Measurements from ENCODE around the gene ZNF420.
"Not testable (repeated sequence)": the region's sequence is repeated elsewhere in the genome, so short reads cannot be mapped to it uniquely, and the experiment has no call there.

The ZNF420 gene

GRCh38 chr19:37077934-37078716 lies at the start of gene ZNF420:
Gene ZNF420 (plus strand): TSS chr19:37078433. CDS start chr19:37089119, 10,686 bp downstream.
- DNase-seq: peak; percentile 94

- no peak for DNase-seq
Measured at GRCh38 chr19:37045140-37045539, 33.1 kb upstream of the ZNF420 start.

GRCh38 chr19:37055330-37055729 lies 22.9 kb upstream of the ZNF420 start:
- no peak for DNase-seq

- DNase-seq: no peak
Measured at GRCh38 chr19:37056776-37057175, 21.5 kb upstream of the ZNF420 start.

- DNase-seq: no peak
Measured at GRCh38 chr19:37059142-37059541, 19.1 kb upstream of the ZNF420 start.

GRCh38 chr19:37064886-37065285 lies 13.3 kb upstream of the ZNF420 start:
- not testable (repeated sequence) for DNase-seq

GRCh38 chr19:37074111-37074510 lies 4.1 kb upstream of the ZNF420 start:
- no peak for DNase-seq

GRCh38 chr19:37074819-37075362 lies 3.3 kb upstream of the ZNF420 start:
- no peak for DNase-seq

GRCh38 chr19:37076524-37076923 lies 1.7 kb upstream of the ZNF420 start:
- DNase-seq: not testable (repeated sequence)

GRCh38 chr19:37077501-37077933 lies 716 bp upstream of the ZNF420 start:
- DNase-seq: no peak

GRCh38 chr19:37078717-37079032 lies 442 bp downstream of the ZNF420 start:
- DNase-seq: no peak

- no peak for DNase-seq
Measured at GRCh38 chr19:37079238-37079637, 1.0 kb downstream of the ZNF420 start.

- no peak for DNase-seq
Measured at GRCh38 chr19:37082307-37082706, 4.1 kb downstream of the ZNF420 start.

GRCh38 chr19:37087110-37087509 lies 8.9 kb downstream of the ZNF420 start:
- DNase-seq: no peak

GRCh38 chr19:37095859-37096258 lies 17.6 kb downstream of the ZNF420 start:
- no peak for DNase-seq

- DNase-seq: no peak
Measured at GRCh38 chr19:37098570-37098969, 20.3 kb downstream of the ZNF420 start.

- DNase-seq: not testable (repeated sequence)
Measured at GRCh38 chr19:37104135-37104534, 25.9 kb downstream of the ZNF420 start.

- DNase-seq: peak; percentile 5
Measured at GRCh38 chr19:37111753-37112152, 33.5 kb downstream of the ZNF420 start.

GRCh38 chr19:37114001-37114400 lies 35.8 kb downstream of the ZNF420 start:
- no peak for DNase-seq

- DNase-seq: not testable (repeated sequence)
Measured at GRCh38 chr19:37122093-37122492, 43.9 kb downstream of the ZNF420 start.

- no peak for DNase-seq
Measured at GRCh38 chr19:37127999-37128820, 50.0 kb downstream of the ZNF420 start.

- DNase-seq: no peak
Measured at GRCh38 chr19:37128821-37129177, 50.6 kb downstream of the ZNF420 start.

- no peak for DNase-seq
Measured at GRCh38 chr19:37136111-37136510, 57.9 kb downstream of the ZNF420 start.

GRCh38 chr19:37148214-37148613 lies 70.0 kb downstream of the ZNF420 start:
- DNase-seq: no peak

All from inflammatory macrophage treated with lipopolysaccharide for 4 hours (primary cell).